DMS79 (cell line): ENCODE measurements around the gene ZNF521.
A peak's percentile ranks its signal among the peaks of the same experiment; 100 is the strongest.

Experiments used
- DNase-seq: peaks from one replicate; lab custom pipeline; 2025; lab: John Stamatoyannopoulos, UW

Gene ZNF521

DNA sequence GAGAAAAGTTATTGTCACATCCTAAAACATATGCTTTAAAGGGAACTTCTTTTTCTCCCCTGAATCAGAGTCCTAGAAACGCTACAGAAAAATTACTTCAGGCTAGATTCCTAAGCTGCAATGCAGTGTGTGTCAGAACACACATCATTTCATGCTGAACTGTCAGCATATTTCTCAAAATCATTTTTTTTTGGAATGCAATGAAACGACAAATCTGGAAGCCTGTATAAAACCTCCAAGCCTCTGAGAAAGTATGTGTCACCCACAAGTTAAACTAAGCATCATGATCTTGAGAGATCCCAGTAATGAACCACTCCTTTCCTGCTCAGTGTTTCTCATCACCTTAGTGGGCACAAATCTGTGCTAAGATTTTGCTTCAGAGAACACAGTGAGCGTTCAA, 276.2 kb downstream of the ZNF521 start:
- DNase-seq = no peak

- no peak for DNase-seq
These were observed 276.6 kb downstream of the ZNF521 start for GRCh38 chr18:25075331-25075730.

DNA sequence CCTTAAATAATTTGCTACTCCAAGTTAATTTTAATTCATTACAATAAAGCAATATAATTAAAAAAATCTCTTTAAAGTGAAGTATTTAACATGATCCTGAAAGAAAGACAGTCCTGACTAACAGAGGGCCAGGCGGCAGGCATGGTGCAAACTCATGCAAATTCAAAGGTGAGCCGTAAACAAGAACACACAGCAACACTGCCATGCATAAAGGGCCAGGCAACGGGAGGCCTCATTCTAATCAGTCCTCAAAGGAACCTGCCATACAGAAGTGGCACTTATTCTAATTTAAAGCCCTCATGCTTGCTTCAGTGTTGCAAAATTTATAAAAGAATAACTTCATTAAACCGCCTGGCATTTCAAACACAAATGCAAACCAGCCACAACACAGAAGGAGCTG, 277.0 kb downstream of the ZNF521 start:
- peak; percentile 35 for DNase-seq

GRCh38 chr18:25072205-25072604, 279.8 kb downstream of the ZNF521 start:
- no peak for DNase-seq

GRCh38 chr18:25067275-25068025, 284.5 kb downstream of the ZNF521 start:
- no peak for DNase-seq

- DNase-seq = no peak
These were observed 285.4 kb downstream of the ZNF521 start for GRCh38 chr18:25066516-25066915.

DNA sequence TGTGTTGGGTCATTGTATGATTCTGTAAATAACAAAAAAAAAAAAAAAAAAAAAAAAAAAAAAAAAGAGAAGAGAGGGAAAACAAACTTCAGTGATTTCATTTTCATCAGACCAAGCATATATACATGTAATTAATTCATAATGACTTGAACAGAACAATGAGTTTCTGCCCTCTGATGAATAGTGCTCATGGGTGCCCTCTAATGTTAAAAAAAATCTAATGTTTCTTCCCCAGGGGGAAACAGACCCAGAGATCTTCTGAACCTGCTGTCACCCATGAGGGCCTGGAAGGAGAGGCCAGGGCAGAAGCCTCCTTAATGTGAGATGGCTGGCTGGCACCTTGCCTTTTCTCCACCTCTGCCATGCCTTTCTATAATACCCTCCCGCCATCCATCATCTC, 289.2 kb downstream of the ZNF521 start:
- DNase-seq = no peak

GRCh38 chr18:25061395-25061794, 290.6 kb downstream of the ZNF521 start:
- no peak for DNase-seq

- no peak for DNase-seq
These were observed 293.4 kb downstream of the ZNF521 start for GRCh38 chr18:25058521-25058920.

GRCh38 chr18:25057491-25058050, 294.4 kb downstream of the ZNF521 start:
- DNase-seq = no peak

DNA sequence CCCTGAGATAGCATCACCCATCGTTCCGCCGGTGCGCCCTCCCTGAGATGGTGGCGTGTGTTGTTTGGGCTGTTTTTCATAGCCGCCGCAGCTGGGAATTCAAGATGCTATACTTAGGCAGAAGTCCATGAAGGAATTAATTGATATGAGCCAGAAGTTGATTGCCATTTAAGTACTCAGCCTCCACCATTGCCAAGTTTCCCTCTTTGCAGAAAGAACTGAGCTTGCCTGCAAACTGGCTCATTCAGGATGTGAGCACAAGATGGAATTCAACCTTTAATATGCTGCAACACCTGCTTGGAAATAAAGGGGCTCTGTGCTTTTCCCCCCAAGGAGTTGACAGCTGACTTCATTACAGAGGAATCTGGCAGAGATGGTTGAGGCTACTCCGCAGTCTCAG, 295.5 kb downstream of the ZNF521 start:
- DNase-seq = peak; percentile 97

- DNase-seq = no peak
These were observed 296.9 kb downstream of the ZNF521 start for GRCh38 chr18:25055076-25055475.

GRCh38 chr18:25053466-25053865, 298.5 kb downstream of the ZNF521 start:
- no peak for DNase-seq

DNA sequence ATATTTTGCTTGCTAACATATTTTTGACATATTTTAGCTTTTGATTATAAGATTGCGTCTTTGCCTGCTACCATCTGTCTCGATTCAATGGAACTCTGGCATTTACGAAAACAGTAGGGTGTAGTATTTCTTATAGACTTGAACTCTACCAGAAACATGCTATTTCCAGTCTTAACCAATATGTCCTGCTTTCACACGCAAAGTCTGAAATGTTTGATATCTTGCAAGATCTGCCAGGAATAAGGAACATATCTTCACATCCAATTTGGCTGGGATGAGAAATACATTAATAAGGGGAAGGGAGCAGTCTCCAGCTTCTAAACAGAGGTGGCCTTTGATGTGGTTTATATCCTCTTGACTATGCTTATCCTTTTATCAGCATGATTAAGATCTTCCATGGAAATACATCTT, 299.4 kb downstream of the ZNF521 start:
- no peak for DNase-seq

GRCh38 chr18:25050605-25051004, 301.4 kb downstream of the ZNF521 start:
- DNase-seq = no peak

DNA sequence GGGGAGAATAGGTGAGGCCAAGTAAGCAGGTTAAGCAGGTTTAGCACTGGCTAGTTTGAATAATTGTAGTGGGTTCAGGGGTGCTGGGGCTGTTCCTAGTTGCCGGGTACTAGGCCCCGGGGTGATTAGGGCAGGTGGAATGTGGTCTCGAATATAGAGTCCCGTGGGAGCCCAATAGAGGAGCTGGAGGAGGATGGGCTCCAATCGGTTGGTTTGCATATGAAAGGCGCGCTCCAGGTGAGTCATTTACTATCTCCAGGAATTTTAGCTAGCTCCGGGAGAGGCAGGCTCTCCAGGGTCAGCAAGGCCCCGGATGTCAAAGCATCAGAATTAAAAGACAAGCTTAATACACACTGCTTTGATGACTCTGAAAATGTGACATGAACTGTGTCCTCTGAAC, 304.0 kb downstream of the ZNF521 start:
- no peak for DNase-seq

DNA sequence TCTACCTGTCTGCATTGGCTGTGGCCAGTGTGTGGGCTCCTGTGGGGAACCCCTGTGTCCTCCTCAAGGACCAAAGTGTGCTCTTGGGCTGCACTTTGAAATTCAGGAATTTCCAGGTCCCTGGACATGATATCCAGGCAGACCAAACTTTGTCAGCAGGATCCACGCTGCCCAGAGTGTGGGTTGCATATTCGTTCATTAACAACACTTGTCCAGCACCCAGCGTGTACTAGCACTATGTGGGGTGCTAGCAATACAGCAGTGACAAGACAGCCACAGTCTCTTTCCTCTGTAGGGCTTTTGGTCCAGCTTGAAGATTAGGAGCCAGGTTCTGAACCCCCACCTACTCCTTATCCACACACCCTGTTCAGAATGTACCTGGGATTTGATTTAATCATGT, 304.5 kb downstream of the ZNF521 start:
- DNase-seq = no peak

DNA sequence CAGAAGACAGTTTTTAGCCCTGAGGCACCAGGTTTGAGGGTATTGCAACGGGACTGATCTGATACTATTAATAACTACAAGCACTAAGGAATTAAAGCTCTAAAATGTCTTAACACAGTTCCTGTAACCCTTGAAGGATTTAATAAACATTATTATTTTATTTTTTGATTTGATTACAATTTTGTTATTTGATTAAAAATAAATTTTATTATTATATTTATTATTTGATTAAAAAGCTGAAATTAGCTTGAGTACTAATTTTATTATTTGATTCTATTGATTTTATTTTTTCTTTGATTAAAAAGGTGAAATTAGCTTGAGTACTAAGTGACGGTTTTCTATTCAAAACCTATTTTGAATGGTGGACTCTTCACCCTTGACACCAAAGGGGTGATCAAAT, 307.3 kb downstream of the ZNF521 start:
- no peak for DNase-seq

DNA sequence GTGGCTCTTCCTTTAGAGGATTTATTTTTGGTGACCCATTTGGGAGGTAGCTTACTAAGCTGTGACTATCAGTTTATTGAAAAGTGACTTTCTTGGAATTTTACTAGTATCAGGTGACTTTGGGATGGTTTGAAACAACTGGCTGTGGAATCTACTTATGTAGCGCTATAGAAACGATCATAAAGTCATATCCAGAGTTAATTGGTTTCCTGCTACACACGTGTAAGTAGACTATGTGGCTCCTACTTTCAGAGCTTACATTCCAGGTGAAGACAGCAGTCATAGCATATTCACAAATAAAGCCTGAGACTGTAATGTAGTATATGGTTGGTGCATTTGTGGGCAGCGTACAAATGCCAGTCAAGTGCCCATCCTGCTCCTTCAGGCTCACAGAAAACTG, 308.9 kb downstream of the ZNF521 start:
- DNase-seq = no peak

DNA sequence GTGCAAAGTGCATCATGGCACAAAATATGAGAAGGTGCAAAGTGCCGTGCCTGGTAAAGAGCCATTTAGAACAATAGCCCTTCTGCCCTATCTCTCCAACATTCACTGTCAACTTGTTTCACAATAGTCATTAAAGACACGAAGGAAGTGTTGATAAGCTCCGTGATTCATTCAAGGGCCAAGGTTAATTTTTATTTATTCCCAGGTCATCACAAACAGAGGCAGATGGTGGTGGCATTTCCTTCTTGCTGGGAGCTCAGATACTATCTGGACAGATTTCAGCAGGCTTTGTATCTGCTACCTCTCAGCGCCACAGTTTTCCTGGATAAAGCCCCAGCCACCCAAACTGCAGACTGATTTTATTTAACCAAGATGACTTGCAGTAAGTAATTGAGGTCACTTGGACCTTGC, 309.3 kb downstream of the ZNF521 start:
- no peak for DNase-seq

GRCh38 chr18:25039781-25040180, 312.2 kb downstream of the ZNF521 start:
- no peak for DNase-seq

- DNase-seq = no peak
These were observed 313.7 kb downstream of the ZNF521 start for GRCh38 chr18:25038261-25038660.

DNA sequence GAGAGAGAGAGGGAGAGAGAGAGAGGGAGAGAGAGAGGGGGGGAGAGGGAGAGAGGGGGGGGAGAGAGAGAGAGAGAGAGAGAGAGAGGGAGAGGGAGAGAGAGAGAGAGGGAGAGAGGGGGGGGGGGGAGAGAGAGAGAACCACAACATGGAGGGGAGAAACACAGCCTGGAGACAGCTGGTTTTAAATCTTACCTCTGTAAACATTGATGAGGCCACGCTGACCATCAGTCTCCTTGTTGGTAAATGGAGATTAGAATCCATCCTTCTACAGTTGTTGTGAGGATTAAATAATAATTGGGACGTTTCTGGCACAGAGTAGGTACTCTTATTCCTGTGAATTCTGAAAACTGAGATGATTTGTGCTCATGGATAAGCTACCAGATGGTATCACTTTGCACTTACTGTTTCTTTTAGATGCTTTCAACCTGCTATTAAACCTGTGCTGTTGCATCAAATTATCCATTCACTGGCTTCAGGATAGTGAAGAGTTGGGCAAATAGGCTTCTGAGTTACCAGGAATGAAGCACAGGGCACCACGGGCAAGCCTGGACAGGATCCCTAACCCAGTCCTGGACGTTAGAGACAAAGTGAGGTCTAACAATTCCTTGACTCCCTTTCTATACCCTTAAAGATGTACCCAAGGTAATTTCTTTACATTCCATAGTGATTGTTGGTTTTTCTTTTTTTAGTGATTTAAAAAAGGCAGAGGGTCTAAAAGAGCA, 318.1 kb downstream of the ZNF521 start:
- no peak for DNase-seq
